Measurements from ENCODE around the gene CLC. TPM values are rescaled to one million over a fixed set of nuclear protein-coding genes. Genes with fewer than 3 reads are reported as not detected.
"Not testable (repeated sequence)": the region's sequence is repeated elsewhere in the genome, so short reads cannot be mapped to it uniquely, and the experiment has no call there.

Gene CLC
- total RNA-seq, 4 donors from 2014 or later: not detected

DNA sequence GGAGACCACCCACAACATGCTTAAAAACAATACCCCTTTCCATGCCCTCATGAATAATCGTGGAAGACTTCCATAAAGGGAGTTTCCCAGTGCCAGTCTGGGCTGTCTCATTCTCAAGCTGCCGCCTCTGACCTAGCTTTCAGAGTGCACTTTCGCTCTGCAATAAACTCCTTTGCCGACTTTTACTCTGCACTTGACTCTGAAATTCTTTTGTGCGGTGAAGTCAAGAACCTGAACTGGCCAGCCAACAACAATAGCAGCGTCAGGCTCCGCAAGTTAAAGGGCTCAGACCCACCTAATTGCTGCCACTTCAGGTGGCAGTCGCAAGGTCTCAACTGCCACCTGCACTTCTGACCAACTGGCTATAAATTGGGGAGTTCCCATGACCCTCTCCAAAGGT lies 30.5 kb upstream of the CLC start:
- Histone ChIP-seq H3K27ac (no peak overlapping the region), H3K4me3 (no peak overlapping the region), H3K9me3 (no peaks in the 10 kb centered on the region), H3K27me3 (peaks cover 20% of the 10 kb centered on the region), H3K36me3 (no peaks in the 10 kb centered on the region), H3K4me1 (no peaks in the 10 kb centered on the region)
- 25 to 61% methylated on average over 1 to 8 of the region's 8 CpGs for WGBS, 2 donors (ENCODE audit: low coverage in 1 of 2)
- in situ Hi-C loops (cut with MboI; ENCODE audit: low pct_ligation_motif_present in 1 of 4, low pct_unique_long_range_greater_than_20kb in 1 of 4, low sequenced_read_pairs in 3 of 4) (no loop called here), intact Hi-C loops (cut with DNase I; ENCODE audit: low total_unique reads) (no loop called here)
- no peak for TF ChIP-seq EP300 (IDR thresholded peaks at IDR 0.05; ENCODE audit: low read depth)
- no peak for TF ChIP-seq POLR2A (IDR thresholded peaks at IDR 0.05)
- TF ChIP-seq, protein P1, sequence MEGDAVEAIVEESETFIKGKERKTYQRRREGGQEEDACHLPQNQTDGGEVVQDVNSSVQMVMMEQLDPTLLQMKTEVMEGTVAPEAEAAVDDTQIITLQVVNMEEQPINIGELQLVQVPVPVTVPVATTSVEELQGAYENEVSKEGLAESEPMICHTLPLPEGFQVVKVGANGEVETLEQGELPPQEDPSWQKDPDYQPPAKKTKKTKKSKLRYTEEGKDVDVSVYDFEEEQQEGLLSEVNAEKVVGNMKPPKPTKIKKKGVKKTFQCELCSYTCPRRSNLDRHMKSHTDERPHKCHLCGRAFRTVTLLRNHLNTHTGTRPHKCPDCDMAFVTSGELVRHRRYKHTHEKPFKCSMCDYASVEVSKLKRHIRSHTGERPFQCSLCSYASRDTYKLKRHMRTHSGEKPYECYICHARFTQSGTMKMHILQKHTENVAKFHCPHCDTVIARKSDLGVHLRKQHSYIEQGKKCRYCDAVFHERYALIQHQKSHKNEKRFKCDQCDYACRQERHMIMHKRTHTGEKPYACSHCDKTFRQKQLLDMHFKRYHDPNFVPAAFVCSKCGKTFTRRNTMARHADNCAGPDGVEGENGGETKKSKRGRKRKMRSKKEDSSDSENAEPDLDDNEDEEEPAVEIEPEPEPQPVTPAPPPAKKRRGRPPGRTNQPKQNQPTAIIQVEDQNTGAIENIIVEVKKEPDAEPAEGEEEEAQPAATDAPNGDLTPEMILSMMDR (IDR thresholded peaks at IDR 0.05): no peak
- no peak for TF ChIP-seq POLR2AphosphoS5 (IDR thresholded peaks at IDR 0.05)
- no peak for DNase-seq

DNA sequence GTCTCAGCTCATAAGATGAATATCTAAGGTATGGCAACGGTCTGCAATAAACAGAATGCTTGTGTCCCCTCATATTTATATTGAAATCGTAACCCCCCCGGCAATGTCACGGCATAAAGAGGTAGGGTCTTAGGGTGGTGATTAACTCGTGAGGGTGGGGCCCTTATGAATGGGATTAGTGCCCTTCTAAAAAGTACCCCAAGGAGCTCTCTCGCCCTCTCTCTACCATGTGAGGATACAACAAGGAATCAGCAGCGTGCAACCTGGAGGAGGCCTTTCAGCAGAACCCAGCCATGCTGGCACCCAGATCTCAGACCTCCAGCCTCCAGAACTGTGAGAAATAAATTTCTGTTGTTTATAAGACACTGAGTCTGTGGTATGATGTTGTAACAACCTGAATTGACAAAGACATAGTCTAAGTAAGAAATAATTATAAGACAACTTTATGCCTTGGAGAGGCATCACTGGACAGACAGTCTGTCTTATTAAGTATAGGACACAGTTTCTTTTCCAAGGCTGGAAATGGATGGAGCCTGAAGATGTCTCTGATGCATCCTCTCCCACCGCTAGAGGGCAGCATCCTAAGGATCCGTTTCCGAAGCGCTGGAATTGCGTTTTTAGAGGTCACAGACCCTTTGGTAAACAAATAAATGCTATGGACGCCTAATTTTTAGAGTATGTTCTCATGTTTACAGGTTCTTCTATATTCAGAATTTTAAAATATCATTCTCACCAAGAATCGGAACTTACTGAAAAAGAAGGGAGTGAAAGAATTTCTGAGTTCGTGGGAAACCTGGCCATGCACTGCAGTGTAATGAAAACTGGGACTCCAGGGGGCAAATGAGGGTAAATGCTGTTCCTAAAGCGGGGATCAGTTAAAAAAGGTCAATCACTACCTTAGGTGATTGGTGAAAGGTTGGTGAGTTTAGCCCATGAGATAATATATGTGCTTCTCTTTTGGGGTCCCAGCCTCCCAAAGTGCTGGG lies 27.6 kb upstream of the CLC start:
- no peak for TF ChIP-seq EP300 (IDR thresholded peaks at IDR 0.05; ENCODE audit: low read depth)
- TF ChIP-seq, protein P1 (IDR thresholded peaks at IDR 0.05): peak; percentile 43 to 73 (median 70)
- TF ChIP-seq POLR2A (IDR thresholded peaks at IDR 0.05): no peak
- TF ChIP-seq POLR2AphosphoS5 (IDR thresholded peaks at IDR 0.05): no peak
- intact Hi-C loops (cut with DNase I; ENCODE audit: low total_unique reads) (no loop called here), in situ Hi-C loops (cut with MboI; ENCODE audit: low pct_ligation_motif_present in 1 of 4, low pct_unique_long_range_greater_than_20kb in 1 of 4, low sequenced_read_pairs in 3 of 4) (no loop called here)
- no peaks in the 10 kb centered on the region for H3K4me1 ChIP-seq
- H3K36me3 ChIP-seq: no peaks in the 10 kb centered on the region
- peaks cover 9% of the 10 kb centered on the region for H3K27me3 ChIP-seq
- H3K4me3 ChIP-seq: no peak overlapping the region
- WGBS, 2 donors (ENCODE audit: low coverage in 1 of 2): 49 to 54% methylated on average over 6 to 16 of the region's 16 CpGs
- no peaks in the 10 kb centered on the region for H3K9me3 ChIP-seq
- no peak overlapping the region for H3K27ac ChIP-seq
- DNase-seq: peak; percentile 28

DNA sequence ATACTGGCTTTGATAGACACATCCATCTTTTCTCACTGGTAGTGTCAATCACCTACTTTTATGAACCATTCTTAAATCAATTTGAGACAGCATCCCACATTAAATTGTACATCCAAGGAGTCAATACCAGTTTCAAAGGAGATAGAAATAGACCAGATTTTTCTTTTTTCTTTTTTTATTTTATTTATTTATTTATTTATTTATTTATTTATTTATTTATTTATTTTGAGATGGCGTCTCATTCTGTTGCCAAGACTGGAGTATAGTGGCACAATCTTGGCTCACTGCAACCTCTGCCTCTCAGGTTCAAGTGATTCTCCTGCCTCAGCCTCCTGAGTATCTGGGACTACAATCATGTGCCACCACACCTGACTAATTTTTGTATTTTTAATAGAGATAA lies 24.0 kb upstream of the CLC start:
- H3K27ac ChIP-seq; intact Hi-C loops (cut with DNase I; ENCODE audit: low total_unique reads); H3K9me3 ChIP-seq; DNase-seq; H3K4me3 ChIP-seq; H3K4me1 ChIP-seq; H3K36me3 ChIP-seq; in situ Hi-C loops (cut with MboI; ENCODE audit: low pct_ligation_motif_present in 1 of 4, low pct_unique_long_range_greater_than_20kb in 1 of 4, low sequenced_read_pairs in 3 of 4): not testable (repeated sequence)
- H3K27me3 ChIP-seq: peaks cover 18% of the 10 kb centered on the region
- 90 to 100% methylated on average over 1 of the region's 1 CpG for WGBS, 2 donors (ENCODE audit: low coverage in 1 of 2)

DNA sequence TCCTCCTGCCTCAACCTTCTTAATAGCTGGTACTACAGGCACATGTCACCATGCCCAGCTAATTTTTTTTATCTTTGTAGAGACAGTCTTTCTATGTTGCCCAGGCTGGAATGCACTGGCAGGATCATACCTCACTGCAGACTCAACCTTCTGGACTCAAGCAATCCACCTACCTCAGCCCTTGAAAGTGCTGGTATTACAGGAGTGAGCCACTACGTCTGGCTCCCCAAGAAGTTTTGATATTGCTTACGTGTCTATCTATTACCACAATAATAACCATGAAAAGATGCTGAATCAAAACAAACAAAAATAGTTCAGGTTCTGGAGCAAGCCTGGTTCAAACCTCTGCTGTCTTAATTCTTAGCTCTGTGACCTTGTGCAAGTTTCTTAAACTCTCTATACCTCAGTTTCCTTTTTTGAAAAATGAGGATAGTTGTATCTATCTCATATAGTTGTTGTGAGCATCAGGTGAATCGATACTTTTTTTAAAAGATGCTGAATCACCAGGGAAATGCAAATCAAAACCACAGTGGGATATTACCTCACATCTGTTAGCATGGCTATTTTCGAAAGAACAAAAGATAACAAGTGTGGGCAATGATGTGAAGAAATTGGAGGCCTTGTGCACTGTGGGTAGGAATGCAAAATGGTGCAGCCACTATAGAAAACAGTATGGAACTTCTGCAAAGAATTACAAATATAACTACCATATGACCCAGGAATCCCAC lies 21.8 kb upstream of the CLC start:
- Histone ChIP-seq H3K9me3 (no peaks in the 10 kb centered on the region), H3K27ac (no peak overlapping the region), H3K4me1 (no peaks in the 10 kb centered on the region), H3K4me3 (no peak overlapping the region), H3K27me3 (peaks cover 22% of the 10 kb centered on the region), H3K36me3 (no peaks in the 10 kb centered on the region)
- in situ Hi-C loops (cut with MboI; ENCODE audit: low pct_ligation_motif_present in 1 of 4, low pct_unique_long_range_greater_than_20kb in 1 of 4, low sequenced_read_pairs in 3 of 4) (no loop called here), intact Hi-C loops (cut with DNase I; ENCODE audit: low total_unique reads) (no loop called here)
- no peak for DNase-seq
- TF ChIP-seq, protein P1 (IDR thresholded peaks at IDR 0.05): no peak
- TF ChIP-seq EP300 (IDR thresholded peaks at IDR 0.05; ENCODE audit: low read depth) (no peak), POLR2A (IDR thresholded peaks at IDR 0.05) (no peak), POLR2AphosphoS5 (IDR thresholded peaks at IDR 0.05) (no peak)
- 61 to 70% methylated on average over 3 to 4 of the region's 4 CpGs for WGBS, 2 donors (ENCODE audit: low coverage in 1 of 2)

Data from transverse colon (tissue), 4 donors.